ENCODE results near the gene NSL1.

DNA sequence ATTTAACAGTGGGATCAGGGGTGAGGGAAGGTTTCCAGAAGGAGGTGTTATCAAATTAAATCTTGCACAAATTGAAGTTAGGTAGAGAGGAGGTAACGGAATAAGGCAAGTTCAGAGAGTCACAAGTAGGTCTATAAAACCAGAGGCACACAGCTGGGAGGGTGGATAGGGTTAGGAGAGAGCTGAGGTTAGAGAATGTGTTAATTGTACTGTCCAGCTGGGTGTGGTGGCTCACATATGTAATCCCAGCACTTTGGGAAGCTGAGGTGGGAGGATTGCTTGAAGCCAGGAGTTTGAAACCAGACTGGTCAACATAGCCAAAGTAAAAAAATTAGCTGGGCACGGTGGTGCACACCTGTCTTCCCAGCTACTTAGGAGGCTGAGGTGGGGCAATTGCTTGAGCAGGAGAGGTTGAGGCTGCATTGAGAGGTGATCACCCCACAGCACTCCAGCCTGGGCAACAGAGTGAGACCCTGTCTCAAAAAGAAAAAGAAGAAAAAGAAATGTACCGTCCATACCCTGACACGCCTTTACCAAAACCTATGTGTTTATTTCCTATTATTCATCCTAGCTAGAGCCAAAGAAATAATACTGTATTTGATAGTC is 35.7 kb upstream of the NSL1 start:
- TF ChIP-seq POLR2A (IDR thresholded peaks at IDR 0.05; ENCODE audit: extremely low read depth, insufficient read length) (no peak), CTCF (IDR thresholded peaks at IDR 0.05; ENCODE audit: low read depth, low read length) (no peak), MAX (IDR thresholded peaks at IDR 0.05; ENCODE audit: low read depth, low read length) (no peak), MYC (IDR thresholded peaks at IDR 0.05; ENCODE audit: low read depth, low read length) (no peak)

Measured in NB4 (cell line).